Vagina (tissue), 2 donors: ENCODE measurements around the gene INPP5A. TPM values are rescaled to one million over a fixed set of nuclear protein-coding genes. Genes with fewer than 3 reads are reported as not detected.

Experiments used
- DNase-seq, 2 donors: peaks; one replicate each; pipeline ENCODE4 v3.0.0-alpha.2; 2017; ENCODE audit errors: extremely low spot score in 2 of 2
- H3K27ac ChIP-seq: fragments of 200-600 bp; sonication (generic); one replicate; pipeline ENCODE4 v1.5.1; 2019
- H3K27me3 ChIP-seq: fragments of 200-600 bp; sonication (generic); one replicate; pipeline ENCODE4 v1.5.1; 2019
- H3K36me3 ChIP-seq, 2 donors: fragments of 200-600 bp; sonication (generic); one replicate each; pipeline ENCODE4 v1.5.1; 2017 to 2019
- H3K4me1 ChIP-seq: fragments of 200-600 bp; sonication (generic); one replicate; pipeline ENCODE4 v1.5.1; 2019
- H3K4me3 ChIP-seq, 2 donors: fragments of 200-600 bp; sonication (generic); 1 replicate in 1 of 2; 2 replicates in 1 of 2; pipeline ENCODE4 v1.5.1; 2016 to 2019
- H3K9me3 ChIP-seq: fragments of 200-600 bp; sonication (generic); one replicate; pipeline ENCODE4 v1.5.1; 2019
- POLR2A ChIP-seq, 2 donors: fragments of 450-650 bp; IDR thresholded peaks; one replicate each; pipeline ENCODE4 v1.6.1; 2017; ENCODE audit warnings: antibody characterized with exemption in 2 of 2, mild to moderate bottlenecking in 2 of 2, moderate library complexity in 2 of 2
- POLR2AphosphoS5 ChIP-seq, 2 donors: sonication (generic); formaldehyde crosslinking; IDR thresholded peaks; one replicate each; pipeline ENCODE4 v1.9.0; 2017; ENCODE audit warnings: antibody characterized with exemption in 2 of 2, mild to moderate bottlenecking in 2 of 2, low read depth in 1 of 2; ENCODE audit not compliant: insufficient read depth in 1 of 2
- intact Hi-C: fragments of 100-400 bp; cut with DNase I; formaldehyde crosslinking; loops from one replicate; pipeline ENCODE4 v1.15.1; 2023
- total RNA-seq: library from RNA; depleted of rRNA; stranded (reverse); fragments of >200 nt; gene quantifications from one replicate; pipeline ENCODE4 v1.2.3, GENCODE V29; 2016
- TF ChIP-seq, protein P1 (sequence below), 3 experiments: fragments of 450-650 bp in 2 of 3; fragments of 200-600 bp in 1 of 3; sonication (generic) in 1 of 3; IDR thresholded peaks; one replicate each; pipeline ENCODE4 v1.5.1; 2017 to 2019; ENCODE audit warnings: antibody characterized with exemption in 3 of 3, mild to moderate bottlenecking in 2 of 3, moderate library complexity in 2 of 3

The INPP5A gene
- total RNA-seq, 1 donor from 2014 or later = 24.3 TPM

DNA sequence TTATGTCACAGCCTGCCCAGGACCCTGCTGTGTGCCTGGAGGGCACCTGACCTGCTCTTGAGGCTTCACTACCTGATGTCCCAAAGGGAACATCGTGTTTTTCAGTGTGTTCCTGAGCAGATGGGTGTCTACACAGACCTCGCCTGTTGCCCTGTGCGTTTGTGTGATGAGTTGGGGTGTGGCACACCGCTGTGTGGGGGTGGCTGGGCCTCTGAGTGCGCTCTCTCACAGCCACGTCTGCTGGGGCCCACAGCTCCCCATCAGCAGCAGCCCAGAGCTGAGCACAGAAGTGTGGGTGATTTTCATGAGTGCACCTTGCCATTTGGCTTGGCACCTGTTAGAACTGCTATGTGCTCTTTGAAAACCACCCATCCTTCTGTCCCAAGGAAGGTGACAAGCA is 126.8 kb downstream of the INPP5A start:
- TF ChIP-seq POLR2A (IDR thresholded peaks at IDR 0.05) = no peak
- TF ChIP-seq, protein P1, sequence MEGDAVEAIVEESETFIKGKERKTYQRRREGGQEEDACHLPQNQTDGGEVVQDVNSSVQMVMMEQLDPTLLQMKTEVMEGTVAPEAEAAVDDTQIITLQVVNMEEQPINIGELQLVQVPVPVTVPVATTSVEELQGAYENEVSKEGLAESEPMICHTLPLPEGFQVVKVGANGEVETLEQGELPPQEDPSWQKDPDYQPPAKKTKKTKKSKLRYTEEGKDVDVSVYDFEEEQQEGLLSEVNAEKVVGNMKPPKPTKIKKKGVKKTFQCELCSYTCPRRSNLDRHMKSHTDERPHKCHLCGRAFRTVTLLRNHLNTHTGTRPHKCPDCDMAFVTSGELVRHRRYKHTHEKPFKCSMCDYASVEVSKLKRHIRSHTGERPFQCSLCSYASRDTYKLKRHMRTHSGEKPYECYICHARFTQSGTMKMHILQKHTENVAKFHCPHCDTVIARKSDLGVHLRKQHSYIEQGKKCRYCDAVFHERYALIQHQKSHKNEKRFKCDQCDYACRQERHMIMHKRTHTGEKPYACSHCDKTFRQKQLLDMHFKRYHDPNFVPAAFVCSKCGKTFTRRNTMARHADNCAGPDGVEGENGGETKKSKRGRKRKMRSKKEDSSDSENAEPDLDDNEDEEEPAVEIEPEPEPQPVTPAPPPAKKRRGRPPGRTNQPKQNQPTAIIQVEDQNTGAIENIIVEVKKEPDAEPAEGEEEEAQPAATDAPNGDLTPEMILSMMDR (IDR thresholded peaks at IDR 0.05) = no peak
- no peak for TF ChIP-seq POLR2AphosphoS5 (IDR thresholded peaks at IDR 0.05; ENCODE audit: insufficient read depth in 1 of 2, low read depth in 1 of 2)
- Histone ChIP-seq H3K4me3 (no peak overlapping the region), H3K4me1 (no peaks in the 10 kb centered on the region)

GRCh38 chr10:132664883-132665282 is 127.3 kb downstream of the INPP5A start:
- no peaks in the 10 kb centered on the region for H3K27me3 ChIP-seq
- H3K4me1 ChIP-seq = no peaks in the 10 kb centered on the region
- no peak for DNase-seq
- H3K4me3 ChIP-seq = no peak overlapping the region
- H3K27ac ChIP-seq = no peak overlapping the region
- no peaks in the 10 kb centered on the region for H3K9me3 ChIP-seq
- TF ChIP-seq POLR2A (IDR thresholded peaks at IDR 0.05) (no peak), POLR2AphosphoS5 (IDR thresholded peaks at IDR 0.05; ENCODE audit: insufficient read depth in 1 of 2, low read depth in 1 of 2) (no peak)
- TF ChIP-seq, protein P1 (IDR thresholded peaks at IDR 0.05) = no peak
- peaks cover 0 to 5% of the 10 kb centered on the region in 2 donors for H3K36me3 ChIP-seq
- intact Hi-C loops = no loop called here

More for the DNA sequence above, 126.8 kb downstream of the INPP5A start:
- Histone ChIP-seq H3K9me3 (no peaks in the 10 kb centered on the region), H3K36me3 (peaks cover 0 to 5% of the 10 kb centered on the region in 2 donors), H3K27ac (no peak overlapping the region), H3K27me3 (no peaks in the 10 kb centered on the region)
- intact Hi-C loops = no loop called here
- no peak for DNase-seq

DNA sequence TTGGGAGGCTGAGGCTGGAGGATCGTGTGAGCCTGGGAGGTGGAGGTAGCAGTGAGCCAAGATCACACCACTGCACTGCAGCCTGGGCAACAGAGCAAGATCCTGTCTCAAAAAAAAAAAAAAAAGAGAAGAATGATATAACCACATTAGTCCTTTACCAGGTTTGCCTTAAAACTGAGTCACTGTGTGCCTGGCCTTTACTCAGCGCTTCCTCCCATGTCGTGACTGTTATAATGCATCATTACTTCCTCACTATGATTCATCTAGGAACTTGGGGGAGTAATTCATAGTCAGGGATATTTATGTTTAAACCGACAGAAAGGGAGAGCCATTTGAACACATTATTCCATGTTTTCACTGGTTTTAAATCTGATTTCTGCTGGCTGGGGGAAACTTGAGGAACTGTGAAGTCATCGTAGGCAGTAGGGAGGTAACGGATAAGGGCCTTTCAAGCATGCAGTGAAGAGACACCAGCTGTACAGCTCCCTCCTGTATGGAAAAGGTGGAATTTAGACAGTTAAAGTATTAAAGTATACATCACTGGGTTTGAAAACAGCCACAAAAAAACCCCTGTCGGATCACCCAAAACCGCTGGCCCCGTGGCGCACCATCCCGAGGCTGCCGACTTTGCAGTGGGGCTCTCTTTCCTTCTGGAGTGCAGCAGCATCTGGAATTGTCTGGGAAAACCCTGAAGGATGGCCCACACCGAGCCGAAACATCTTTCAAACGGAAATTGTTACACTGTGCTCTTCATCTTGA is 128.5 kb downstream of the INPP5A start:
- no peak overlapping the region for H3K27ac ChIP-seq
- DNase-seq = no peak
- intact Hi-C loops = no loop called here
- no peaks in the 10 kb centered on the region for H3K27me3 ChIP-seq
- no peak overlapping the region for H3K4me3 ChIP-seq
- TF ChIP-seq POLR2AphosphoS5 (IDR thresholded peaks at IDR 0.05; ENCODE audit: insufficient read depth in 1 of 2, low read depth in 1 of 2) (no peak), POLR2A (IDR thresholded peaks at IDR 0.05) (no peak)
- TF ChIP-seq, protein P1 (IDR thresholded peaks at IDR 0.05) = no peak
- no peaks in the 10 kb centered on the region for H3K4me1 ChIP-seq
- no peaks in the 10 kb centered on the region for H3K36me3 ChIP-seq
- no peaks in the 10 kb centered on the region for H3K9me3 ChIP-seq

DNA sequence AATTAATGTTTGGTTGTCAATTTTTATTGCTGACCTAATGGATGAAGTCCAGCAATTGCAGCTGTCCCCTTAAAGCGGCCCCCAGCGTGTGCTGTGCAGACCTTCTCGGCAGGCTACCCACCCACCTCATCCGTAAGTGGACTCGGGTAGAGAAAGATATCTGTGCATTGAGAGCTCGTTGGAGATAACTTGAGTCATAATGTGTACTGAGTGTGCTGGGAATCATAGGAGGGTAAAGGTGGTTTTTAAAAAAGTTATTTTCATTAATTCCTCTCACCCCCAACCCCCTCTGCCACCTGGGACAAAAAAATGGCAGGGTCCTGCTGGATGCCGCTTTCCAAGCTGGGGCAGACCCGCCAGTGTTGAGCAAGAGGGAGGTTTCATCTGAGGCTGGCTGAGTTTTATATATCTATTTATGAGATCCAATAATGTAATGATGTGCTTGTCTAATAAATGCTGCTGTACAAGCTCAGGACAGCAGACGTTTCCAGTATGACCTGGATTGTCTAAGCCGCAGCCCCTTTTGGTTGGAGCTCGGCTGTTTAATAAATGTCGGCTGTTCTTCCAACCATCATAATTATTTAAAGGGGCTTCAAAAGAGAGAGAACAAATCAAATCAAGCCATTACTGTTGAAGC is 129.2 kb downstream of the INPP5A start:
- TF ChIP-seq POLR2A (IDR thresholded peaks at IDR 0.05) (no peak), POLR2AphosphoS5 (IDR thresholded peaks at IDR 0.05; ENCODE audit: insufficient read depth in 1 of 2, low read depth in 1 of 2) (no peak)
- TF ChIP-seq, protein P1 (IDR thresholded peaks at IDR 0.05) = no peak
- H3K36me3 ChIP-seq = no peaks in the 10 kb centered on the region
- H3K27me3 ChIP-seq = no peaks in the 10 kb centered on the region
- DNase-seq = no peak
- H3K9me3 ChIP-seq = no peaks in the 10 kb centered on the region
- no peak overlapping the region for H3K27ac ChIP-seq
- intact Hi-C loops = no loop called here
- H3K4me1 ChIP-seq = no peaks in the 10 kb centered on the region
- H3K4me3 ChIP-seq = no peak overlapping the region
